Tibial artery (tissue), 4 donors: ENCODE data around the gene SLC25A38.

Source experiments
- DNase-seq, 2 donors: peaks; one replicate each; pipeline ENCODE4 v3.0.0-alpha.2; 2019
- H3K27ac ChIP-seq, 2 donors: fragments of 200-600 bp; sonication (generic) in 1 of 2; 1 replicate in 1 of 2; 2 replicates in 1 of 2; pipeline ENCODE4 v1.5.1; 2018 to 2019; ENCODE audit warnings: mild to moderate bottlenecking in 1 of 2
- H3K27me3 ChIP-seq, 2 donors: fragments of 200-600 bp; sonication (generic) in 1 of 2; one replicate each; pipeline versions ENCODE4 v1.5.1 to v1.6.0; 2016 to 2019
- H3K36me3 ChIP-seq, 3 donors: fragments of 200-600 bp; sonication (generic) in 2 of 3; one replicate each; pipeline ENCODE4 v1.5.1; 2016 to 2019; ENCODE audit warnings: mild to moderate bottlenecking in 2 of 3
- H3K4me1 ChIP-seq, 4 donors: fragments of 200-600 bp; sonication (generic) in 2 of 4; 1 replicate in 3 of 4; 2 replicates in 1 of 4; pipeline ENCODE4 v1.5.1; 2016 to 2019
- H3K4me3 ChIP-seq, 2 donors: fragments of 200-600 bp; sonication (generic) in 1 of 2; 1 replicate in 1 of 2; 2 replicates in 1 of 2; pipeline ENCODE4 v1.5.1; 2018 to 2019; ENCODE audit warnings: mild to moderate bottlenecking in 2 of 2
- H3K9me3 ChIP-seq, 3 donors: fragments of 200-600 bp; sonication (generic) in 1 of 3; one replicate each; pipeline ENCODE4 v1.5.1; 2016 to 2019
- CTCF ChIP-seq, 2 experiments: fragments of 200-600 bp in 1 of 2; fragments of 450-650 bp in 1 of 2; IDR thresholded peaks; one replicate each; pipeline ENCODE4 v1.5.1; 2017 to 2019; ENCODE audit warnings: antibody characterized with exemption in 2 of 2, mild to moderate bottlenecking in 1 of 2, moderate library complexity in 1 of 2
- intact Hi-C: fragments of 100-400 bp; cut with DNase I; formaldehyde crosslinking; loops from one replicate; pipeline ENCODE4 v1.15.0; 2023; ENCODE audit warnings: low total_unique reads

Gene SLC25A38

GRCh38 chr3:39378957-39379777 lies 4.0 kb upstream of the SLC25A38 start:
- no peaks in the 10 kb centered on the region for H3K9me3 ChIP-seq
- intact Hi-C loops, result no loop called here
- H3K27ac ChIP-seq, result no peak overlapping the region
- no peaks in the 10 kb centered on the region for H3K36me3 ChIP-seq
- DNase-seq, result no peak
- H3K4me3 ChIP-seq, result no peak overlapping the region
- peaks cover 0 to 8% (median 5%) of the 10 kb centered on the region in 4 donors for H3K4me1 ChIP-seq
- H3K27me3 ChIP-seq, result no peaks in the 10 kb centered on the region
- no peak for TF ChIP-seq CTCF (IDR thresholded peaks at IDR 0.05)

- H3K4me3 ChIP-seq, result no peak overlapping the region
- no peak overlapping the region for H3K27ac ChIP-seq
- intact Hi-C loops, result no loop called here
- DNase-seq, result no peak
- no peaks in the 10 kb centered on the region for H3K9me3 ChIP-seq
- H3K36me3 ChIP-seq, result no peaks in the 10 kb centered on the region
- no peaks in the 10 kb centered on the region for H3K27me3 ChIP-seq
- no peak for TF ChIP-seq CTCF (IDR thresholded peaks at IDR 0.05)
- H3K4me1 ChIP-seq, result peaks cover 0 to 13% (median 7%) of the 10 kb centered on the region in 4 donors
These were observed 3.4 kb upstream of the SLC25A38 start for GRCh38 chr3:39379778-39380155.

GRCh38 chr3:39381432-39381831 lies 1.7 kb upstream of the SLC25A38 start:
- Histone ChIP-seq H3K27me3 (no peaks in the 10 kb centered on the region), H3K9me3 (no peaks in the 10 kb centered on the region), H3K27ac (no peak overlapping the region), H3K4me3 (no peak overlapping the region), H3K36me3 (no peaks in the 10 kb centered on the region), H3K4me1 (peaks cover 0 to 23% (median 12%) of the 10 kb centered on the region in 4 donors)
- TF ChIP-seq CTCF (IDR thresholded peaks at IDR 0.05), result no peak
- DNase-seq, result no peak
- intact Hi-C loops, result no loop called here

- Histone ChIP-seq H3K36me3 (peaks cover 0 to 1% (median 0%) of the 10 kb centered on the region in 3 donors), H3K4me3 (peak overlapping the region; percentile 80 to 82), H3K27ac (peak overlapping the region; percentile 92 to 96), H3K4me1 (peaks cover 0 to 23% (median 12%) of the 10 kb centered on the region in 4 donors), H3K27me3 (no peaks in the 10 kb centered on the region), H3K9me3 (no peaks in the 10 kb centered on the region)
- TF ChIP-seq CTCF (IDR thresholded peaks at IDR 0.05), result peak in 1 of 2 experiments; percentile 31
- DNase-seq, result peak; percentile 97 to 98
- intact Hi-C loops, result loop anchor here (2.0 kb wide), 1 partner anchor 23 kb away; the partner anchor contains the start of gene RPSA
These were observed 903 bp downstream of the SLC25A38 start for GRCh38 chr3:39383881-39384664.

GRCh38 chr3:39384665-39385000 lies 1.5 kb downstream of the SLC25A38 start:
- no peak for DNase-seq
- intact Hi-C loops, result no loop called here
- Histone ChIP-seq H3K9me3 (no peaks in the 10 kb centered on the region), H3K36me3 (peaks cover 0 to 7% (median 5%) of the 10 kb centered on the region in 3 donors), H3K4me1 (peaks cover 0 to 23% (median 12%) of the 10 kb centered on the region in 4 donors), H3K4me3 (peak overlapping the region; percentile 80 to 82), H3K27me3 (no peaks in the 10 kb centered on the region), H3K27ac (peak overlapping the region; percentile 92 to 96)
- TF ChIP-seq CTCF (IDR thresholded peaks at IDR 0.05), result no peak
